Measurements from ENCODE around the gene GPR55.

GPR55 gene

GRCh38 chr2:230914886-230915285 lies 10.2 kb downstream of the GPR55 start:
- no peak for DNase-seq

GRCh38 chr2:230913406-230914143 lies 11.5 kb downstream of the GPR55 start:
- DNase-seq, result no peak

GRCh38 chr2:230912724-230913123 lies 12.3 kb downstream of the GPR55 start:
- DNase-seq, result no peak

- DNase-seq, result no peak
Measured at GRCh38 chr2:230912046-230912445, 13.0 kb downstream of the GPR55 start.

- DNase-seq, result no peak
Measured at GRCh38 chr2:230910546-230911177, 14.4 kb downstream of the GPR55 start.

- no peak for DNase-seq
Measured at GRCh38 chr2:230909841-230910545, 15.0 kb downstream of the GPR55 start.

- peak; percentile 22 for DNase-seq
Measured at GRCh38 chr2:230908595-230909191, 16.3 kb downstream of the GPR55 start.

- DNase-seq, result no peak
Measured at GRCh38 chr2:230908092-230908594, 16.9 kb downstream of the GPR55 start.

- no peak for DNase-seq
Measured at GRCh38 chr2:230907361-230908091, 17.5 kb downstream of the GPR55 start.

- no peak for DNase-seq
Measured at GRCh38 chr2:230906471-230907230, 18.4 kb downstream of the GPR55 start.

GRCh38 chr2:230905448-230906421 lies 19.3 kb downstream of the GPR55 start:
- no peak for DNase-seq

- no peak for DNase-seq
Measured at GRCh38 chr2:230904856-230905447, 20.1 kb downstream of the GPR55 start.

- no peak for DNase-seq
Measured at GRCh38 chr2:230903231-230904150, 21.6 kb downstream of the GPR55 start.

- peak; percentile 14 for DNase-seq
Measured at GRCh38 chr2:230902180-230902899, 22.7 kb downstream of the GPR55 start.

- DNase-seq, result no peak
Measured at GRCh38 chr2:230901006-230901405, 24.0 kb downstream of the GPR55 start.

- no peak for DNase-seq
Measured at GRCh38 chr2:230900336-230900995, 24.6 kb downstream of the GPR55 start.

- DNase-seq, result no peak
Measured at GRCh38 chr2:230899786-230900185, 25.3 kb downstream of the GPR55 start.

- DNase-seq, result no peak
Measured at GRCh38 chr2:230899287-230899686, 25.8 kb downstream of the GPR55 start.

All from NCI-H2171 treated with DMSO at 0.1 percent for 48 hours (cell line).